Keratinocyte (primary cell): ENCODE measurements around the gene DNAJC11. TPM values are rescaled to one million over a fixed set of nuclear protein-coding genes. Genes with fewer than 3 reads are reported as not detected.

ENCODE experiments used
- DNase-seq: peaks from one replicate; pipeline ENCODE4 v3.0.0-alpha.2; 2011; ENCODE audit warnings: low read depth, missing footprints, low spot score
- FAIRE-seq: peaks from 2 replicates; lab custom pipeline; 2011; peaks lifted over from hg19 to GRCh38; lab: Jason Lieb, UNC
- H2AFZ ChIP-seq: 2 replicates; pipeline ENCODE4 v1.6.0; 2012; ENCODE audit warnings: low read length, control low read depth, inconsistent platforms; ENCODE audit not compliant: control insufficient read depth
- H3K27ac ChIP-seq: 2 replicates; pipeline ENCODE4 v1.5.1; 2011; ENCODE audit warnings: low read length; ENCODE audit not compliant: control insufficient read depth, insufficient read depth
- H3K27me3 ChIP-seq: 3 replicates; pipeline ENCODE4 v1.6.0; 2011; ENCODE audit warnings: low read length; ENCODE audit not compliant: control insufficient read depth, insufficient read depth; ENCODE audit errors: extremely low read depth
- H3K36me3 ChIP-seq, 2 experiments: 2 replicates in 1 of 2; 3 replicates in 1 of 2; pipeline ENCODE4 v1.5.1; 2011; ENCODE audit warnings: low read length in 2 of 2, mild to moderate bottlenecking in 1 of 2; ENCODE audit not compliant: control insufficient read depth in 2 of 2, insufficient read depth in 2 of 2; ENCODE audit errors: extremely low read depth in 1 of 2
- H3K4me1 ChIP-seq: 3 replicates; pipeline ENCODE4 v1.5.1; 2011; ENCODE audit warnings: low read length; ENCODE audit not compliant: control insufficient read depth, insufficient read depth; ENCODE audit errors: extremely low read depth
- H3K4me2 ChIP-seq: 3 replicates; pipeline ENCODE4 v1.6.0; 2011; ENCODE audit warnings: low read depth, low read length; ENCODE audit not compliant: control insufficient read depth, insufficient read depth; ENCODE audit errors: extremely low read depth
- H3K4me3 ChIP-seq, 3 experiments: fragments of 200-600 bp in 1 of 3; sonication (generic) in 1 of 3; 2 replicates in 2 of 3; 3 replicates in 1 of 3; pipeline ENCODE4 v1.5.1; 2011 to 2016; ENCODE audit warnings: low read length in 3 of 3, mild to moderate bottlenecking in 3 of 3, control low read depth in 2 of 3, inconsistent platforms in 1 of 3, low read depth in 1 of 3, mixed read lengths in 1 of 3, mixed run types in 1 of 3, moderate library complexity in 1 of 3; ENCODE audit not compliant: control insufficient read depth in 2 of 3, insufficient read depth in 2 of 3; ENCODE audit errors: extremely low read depth in 1 of 3
- H3K79me2 ChIP-seq: 2 replicates; pipeline ENCODE4 v1.6.0; 2012; ENCODE audit warnings: low read length; ENCODE audit not compliant: control insufficient read depth, insufficient read depth
- H3K9ac ChIP-seq: 3 replicates; pipeline ENCODE4 v1.6.0; 2011; ENCODE audit warnings: low read length; ENCODE audit not compliant: control insufficient read depth, insufficient read depth; ENCODE audit errors: extremely low read depth
- H3K9me1 ChIP-seq: 3 replicates; pipeline ENCODE4 v1.6.0; 2011; ENCODE audit warnings: low read length; ENCODE audit not compliant: control insufficient read depth, insufficient read depth; ENCODE audit errors: extremely low read depth
- H3K9me3 ChIP-seq: 2 replicates; pipeline ENCODE4 v1.5.1; 2012; ENCODE audit warnings: low read depth, low read length; ENCODE audit not compliant: control insufficient read depth
- H4K20me1 ChIP-seq: 3 replicates; pipeline ENCODE4 v1.6.0; 2011; ENCODE audit warnings: low read length; ENCODE audit not compliant: control insufficient read depth, insufficient read depth; ENCODE audit errors: extremely low read depth
- CTCF ChIP-seq, 3 experiments: IDR thresholded peaks in 1 of 3; conservative IDR thresholded peaks in 1 of 3; optimal IDR thresholded peaks in 1 of 3; 2 replicates in 2 of 3; 3 replicates in 1 of 3; pipeline versions ENCODE3 to v1.5.1; 2011; ENCODE audit warnings: low read length in 3 of 3, mild to moderate bottlenecking in 3 of 3, moderate library complexity in 2 of 3, control low read depth in 1 of 3, inconsistent platforms in 1 of 3; ENCODE audit not compliant: insufficient read depth in 2 of 3; ENCODE audit errors: extremely low read depth in 1 of 3
- EZH2 ChIP-seq: IDR thresholded peaks from one replicate; pipeline ENCODE4 v1.6.1; 2012; ENCODE audit warnings: inconsistent platforms, mild to moderate bottlenecking, low read length, moderate library complexity
- dilution Hi-C: fragments of 300-500 bp; cut with MboI; formaldehyde crosslinking; loops from one replicate; pipeline ENCODE4 v1.7.0; 2020; ENCODE audit warnings: low sequenced_read_pairs; ENCODE audit not compliant: extremely low pct_ligation_motif_present
- polyA plus RNA-seq, 5 experiments: library from polyadenylated mRNA; depleted of rRNA in 3 of 5; stranded (reverse) in 3 of 5; stranded (forward) in 1 of 5; unstranded in 1 of 5; fragments of >200 nt; gene quantifications; 1 replicate in 1 of 5; 2 replicates in 3 of 5; 3 replicates in 1 of 5; pipeline versions ENCODE4 v1.2.1 to v1.2.3, GENCODE V29; 2011 to 2012; ENCODE audit warnings: missing spikeins in 2 of 5, low read depth in 1 of 5, low replicate concordance in 1 of 5

DNAJC11 gene
- polyA plus RNA-seq, 1 donor (not counting 4 experiments of a cell fraction or from before 2014, with no cell fraction given) = 40.8 TPM

GRCh38 chr1:6631058-6631457 is 70.6 kb downstream of the DNAJC11 start:
- no peak overlapping the region for H3K27ac ChIP-seq
- H3K9me3 ChIP-seq = no peaks in the 10 kb centered on the region
- no peak for FAIRE-seq
- H3K79me2 ChIP-seq = peaks cover 21% of the 10 kb centered on the region
- no peaks in the 10 kb centered on the region for H3K9me1 ChIP-seq
- no peaks in the 10 kb centered on the region for H3K27me3 ChIP-seq
- TF ChIP-seq EZH2 = no peak
- no peak for TF ChIP-seq CTCF (optimal IDR thresholded peaks at IDR 0.05 in 1 of 3, IDR thresholded peaks at IDR 0.05 in 1 of 3, conservative IDR thresholded peaks at IDR 0.05 in 1 of 3; ENCODE audit: extremely low read depth in 1 of 3, insufficient read depth in 2 of 3, low read length in 3 of 3)
- H3K4me3 ChIP-seq = no peak overlapping the region
- no peak overlapping the region for H3K9ac ChIP-seq
- DNase-seq = no peak
- no peak overlapping the region for H3K4me2 ChIP-seq
- H4K20me1 ChIP-seq = no peaks in the 10 kb centered on the region
- H3K36me3 ChIP-seq = peaks cover 25% of the 10 kb centered on the region in 2 experiments
- dilution Hi-C loops = no loop called here
- H3K4me1 ChIP-seq = peaks cover 3% of the 10 kb centered on the region
- no peak overlapping the region for H2AFZ ChIP-seq

GRCh38 chr1:6630027-6630426 is 71.6 kb downstream of the DNAJC11 start:
- DNase-seq = no peak
- no peak overlapping the region for H3K9ac ChIP-seq
- no peak overlapping the region for H3K27ac ChIP-seq
- no peak for TF ChIP-seq CTCF (optimal IDR thresholded peaks at IDR 0.05 in 1 of 3, IDR thresholded peaks at IDR 0.05 in 1 of 3, conservative IDR thresholded peaks at IDR 0.05 in 1 of 3; ENCODE audit: extremely low read depth in 1 of 3, insufficient read depth in 2 of 3, low read length in 3 of 3)
- TF ChIP-seq EZH2 = no peak
- H3K79me2 ChIP-seq = peaks cover 24% of the 10 kb centered on the region
- FAIRE-seq = no peak
- peaks cover 8% of the 10 kb centered on the region for H3K4me1 ChIP-seq
- no peak overlapping the region for H2AFZ ChIP-seq
- H4K20me1 ChIP-seq = no peaks in the 10 kb centered on the region
- no peaks in the 10 kb centered on the region for H3K9me3 ChIP-seq
- H3K4me3 ChIP-seq = no peak overlapping the region
- no peaks in the 10 kb centered on the region for H3K27me3 ChIP-seq
- dilution Hi-C loops = no loop called here
- H3K36me3 ChIP-seq = peaks cover 21 to 22% of the 10 kb centered on the region in 2 experiments
- H3K4me2 ChIP-seq = no peak overlapping the region
- H3K9me1 ChIP-seq = no peaks in the 10 kb centered on the region
